GM12873 (cell line): ENCODE results near the gene SRPRB.
A peak's percentile ranks its signal among the peaks of the same experiment; 100 is the strongest.

ENCODE experiments used
- CTCF ChIP-seq: IDR thresholded peaks from 2 replicates; pipeline ENCODE4 v1.5.1; 2012; ENCODE audit warnings: low read depth, mild to moderate bottlenecking, moderate library complexity, low read length, control low read depth; ENCODE audit not compliant: insufficient read depth; ENCODE audit errors: missing control alignments

The SRPRB gene

GRCh38 chr3:133773732-133774131 lies 31.9 kb upstream of the SRPRB start:
- TF ChIP-seq CTCF: no peak

GRCh38 chr3:133775309-133775708 lies 30.3 kb upstream of the SRPRB start:
- TF ChIP-seq CTCF: no peak

GRCh38 chr3:133775835-133776234 lies 29.8 kb upstream of the SRPRB start:
- no peak for TF ChIP-seq CTCF

- TF ChIP-seq CTCF: peak; percentile 11
Measured at GRCh38 chr3:133776794-133777438, 28.7 kb upstream of the SRPRB start.

- TF ChIP-seq CTCF: no peak
Measured at GRCh38 chr3:133777807-133778568, 27.6 kb upstream of the SRPRB start.

GRCh38 chr3:133779626-133780203 lies 25.9 kb upstream of the SRPRB start:
- no peak for TF ChIP-seq CTCF

GRCh38 chr3:133781570-133781969 lies 24.0 kb upstream of the SRPRB start:
- TF ChIP-seq CTCF: no peak
